K562 treated with DMSO at 1 percent for 48 hours (cell line): ENCODE measurements around the gene PRXL2A. TPM values are rescaled to one million over a fixed set of nuclear protein-coding genes. Genes with fewer than 3 reads are reported as not detected.

ENCODE experiments used
- total RNA-seq: library from RNA; unstranded; fragments of 300-600 nt; gene quantifications from 2 replicates; pipeline ENCODE4 v1.2.3, GENCODE V29; 2022; ENCODE audit warnings: low replicate concordance; ENCODE audit errors: extremely low read depth

The PRXL2A gene
- total RNA-seq, result not detected in 2 replicates

GRCh38 chr10:80408242-80409101 is at the start of gene PRXL2A:
Gene PRXL2A, plus strand, starts transcription at chr10:80408551. Its CDS starts 11,917 bp downstream, at chr10:80420468.

GRCh38 chr10:80453842-80454512 is 45.6 kb downstream of the PRXL2A start, which contains the start of gene TSPAN14:
Gene TSPAN14, plus strand, starts transcription at chr10:80454310. Its CDS starts 34,924 bp downstream, at chr10:80489234.

Other genes with a start within 250 kb of the PRXL2A start
- gene ANXA11, start 203.0 kb upstream of the PRXL2A start, total RNA-seq, result 1,565 TPM in 1 of 2 replicates, not detected in the other
- gene MAT1A, start 118.9 kb upstream of the PRXL2A start, total RNA-seq, result not detected in 2 replicates
- gene DYDC1, start 51.8 kb upstream of the PRXL2A start, total RNA-seq, result not detected in 2 replicates
- gene DYDC2, start 51.8 kb upstream of the PRXL2A start, total RNA-seq, result not detected in 2 replicates
- gene TSPAN14, start 45.8 kb downstream of the PRXL2A start, total RNA-seq, result not detected in 2 replicates
- gene SH2D4B, start 129.4 kb downstream of the PRXL2A start, total RNA-seq, result not detected in 2 replicates